Activated CD8-positive, alpha-beta memory T cell treated with anti-CD3 and anti-CD28 coated beads for 4 hours (primary cell): ENCODE measurements around the gene CCDC187.

Experiments used
- DNase-seq, 2 donors: peaks; one replicate each; pipeline ENCODE4 v3.0.0-alpha.2; 2020; ENCODE audit warnings: low read depth in 2 of 2

Gene CCDC187

GRCh38 chr9:136339173-136339957 lies 35.5 kb upstream of the CCDC187 start:
- no peak for DNase-seq

- DNase-seq = no peak
Observed at GRCh38 chr9:136338511-136338910, 34.6 kb upstream of the CCDC187 start.

- DNase-seq = no peak
Observed at GRCh38 chr9:136337416-136338395, 33.8 kb upstream of the CCDC187 start.

- DNase-seq = no peak
Observed at GRCh38 chr9:136336881-136337280, 33.0 kb upstream of the CCDC187 start.

GRCh38 chr9:136336156-136336870 lies 32.4 kb upstream of the CCDC187 start:
- no peak for DNase-seq

- no peak for DNase-seq
Observed at GRCh38 chr9:136335296-136336155, 31.6 kb upstream of the CCDC187 start.

- no peak for DNase-seq
Observed at GRCh38 chr9:136334541-136334940, 30.6 kb upstream of the CCDC187 start.

- DNase-seq = no peak
Observed at GRCh38 chr9:136333486-136333885, 29.6 kb upstream of the CCDC187 start.

- DNase-seq = no peak
Observed at GRCh38 chr9:136333045-136333444, 29.2 kb upstream of the CCDC187 start.

GRCh38 chr9:136332482-136332983 lies 28.6 kb upstream of the CCDC187 start:
- DNase-seq = no peak

- DNase-seq = no peak
Observed at GRCh38 chr9:136331556-136332481, 27.9 kb upstream of the CCDC187 start.

GRCh38 chr9:136331030-136331429 lies 27.1 kb upstream of the CCDC187 start:
- no peak for DNase-seq

- no peak for DNase-seq
Observed at GRCh38 chr9:136330406-136330990, 26.6 kb upstream of the CCDC187 start.

- no peak for DNase-seq
Observed at GRCh38 chr9:136329636-136330405, 25.9 kb upstream of the CCDC187 start.

- no peak for DNase-seq
Observed at GRCh38 chr9:136329211-136329627, 25.3 kb upstream of the CCDC187 start.

GRCh38 chr9:136328622-136329041 lies 24.7 kb upstream of the CCDC187 start:
- DNase-seq = no peak

- DNase-seq = no peak
Observed at GRCh38 chr9:136328011-136328621, 24.2 kb upstream of the CCDC187 start.
